Esophagus muscularis mucosa (tissue), 4 donors: Measurements from ENCODE around the gene ZC3H12A. TPM values are rescaled to one million over a fixed set of nuclear protein-coding genes. Genes with fewer than 3 reads are reported as not detected.

Source experiments
- DNase-seq: peaks from one replicate; pipeline ENCODE4 v3.0.0-alpha.2; 2017; ENCODE audit errors: extremely low spot score
- H3K27ac ChIP-seq, 4 donors: fragments of 200-600 bp; sonication (generic); replicated peaks in 1 of 4; 1 replicate in 3 of 4; 2 replicates in 1 of 4; pipeline ENCODE4 v1.5.1; 2016 to 2019; ENCODE audit warnings: mild to moderate bottlenecking in 1 of 4
- H3K27me3 ChIP-seq, 4 donors: fragments of 200-600 bp; sonication (generic); one replicate each; pipeline versions ENCODE4 v1.5.1 to v1.6.0; 2016 to 2019
- H3K36me3 ChIP-seq, 4 donors: fragments of 200-600 bp; sonication (generic); one replicate each; pipeline ENCODE4 v1.5.1; 2016 to 2019
- H3K4me1 ChIP-seq, 4 donors: fragments of 200-600 bp; sonication (generic); one replicate each; pipeline ENCODE4 v1.5.1; 2016 to 2019
- H3K4me3 ChIP-seq, 4 donors: fragments of 200-600 bp; sonication (generic); 1 replicate in 2 of 4; 2 replicates in 2 of 4; pipeline ENCODE4 v1.5.1; 2016 to 2019; ENCODE audit warnings: mild to moderate bottlenecking in 4 of 4, moderate library complexity in 1 of 4
- H3K9me3 ChIP-seq, 4 donors: fragments of 200-600 bp; sonication (generic); 1 replicate in 3 of 4; 2 replicates in 1 of 4; pipeline ENCODE4 v1.5.1; 2016 to 2019
- CTCF ChIP-seq, 3 experiments: fragments of 200-600 bp in 2 of 3; fragments of 450-650 bp in 1 of 3; sonication (generic) in 2 of 3; IDR thresholded peaks; one replicate each; pipeline ENCODE4 v1.5.1; 2017 to 2019; ENCODE audit warnings: antibody characterized with exemption in 3 of 3, mild to moderate bottlenecking in 2 of 3, moderate library complexity in 1 of 3
- EP300 ChIP-seq: sonication (generic); formaldehyde crosslinking; IDR thresholded peaks from one replicate; pipeline ENCODE4 v1.6.1; 2017; ENCODE audit warnings: antibody characterized with exemption
- POLR2A ChIP-seq: fragments of 450-650 bp; IDR thresholded peaks from one replicate; pipeline ENCODE4 v1.6.1; 2017; ENCODE audit warnings: antibody characterized with exemption, moderate library complexity, mild to moderate bottlenecking, low read depth
- POLR2AphosphoS5 ChIP-seq, 2 donors: sonication (generic); formaldehyde crosslinking; IDR thresholded peaks; one replicate each; pipeline ENCODE4 v1.6.1; 2017; ENCODE audit warnings: antibody characterized with exemption in 2 of 2
- whole genome bisulfite sequencing: methylation state at CpG from one replicate; pipeline ENCODE4 v1.1.5; 2018; 5-methylcytosine and 5-hydroxymethylcytosine counted together
- intact Hi-C: fragments of 100-400 bp; cut with DNase I; formaldehyde crosslinking; loops from one replicate; pipeline ENCODE4 v1.15.1; 2023
- total RNA-seq, 4 donors: library from RNA; depleted of rRNA; stranded (reverse); fragments of >200 nt; gene quantifications; one replicate each; pipeline versions ENCODE4 v1.1.0 to v1.2.1, GENCODE V29; 2016

The ZC3H12A gene
- total RNA-seq, 4 donors from 2014 or later, result 9.6 to 23.5 (median 11.7) TPM

- WGBS, result 19% methylated on average over 12 of the region's 22 CpGs
- Histone ChIP-seq H3K27me3 (no peaks in the 10 kb centered on the region), H3K9me3 (no peaks in the 10 kb centered on the region), H3K4me1 (peaks cover 54 to 78% (median 68%) of the 10 kb centered on the region in 4 donors), H3K27ac (peak overlapping the region; percentile 97 to 99 (median 98)), H3K4me3 (peak overlapping the region; percentile 36 to 91 (median 50)), H3K36me3 (peaks cover 39 to 68% (median 61%) of the 10 kb centered on the region in 4 donors)
- peak; percentile 96 for DNase-seq
- peak; percentile 69 for TF ChIP-seq POLR2A
- TF ChIP-seq CTCF (IDR thresholded peaks at IDR 0.05), result no peak
- TF ChIP-seq POLR2AphosphoS5 (IDR thresholded peaks at IDR 0.05), result peak; percentile 83 to 94
- intact Hi-C loops, result no loop called here
These were observed 5.1 kb downstream of the ZC3H12A start for GRCh38 chr1:37479255-37480124.

- intact Hi-C loops, result no loop called here
- H3K27ac ChIP-seq, result peak overlapping the region; percentile 97 to 99 (median 98)
- peak overlapping the region; percentile 36 to 91 (median 50) for H3K4me3 ChIP-seq
- peaks cover 52 to 81% (median 72%) of the 10 kb centered on the region in 4 donors for H3K4me1 ChIP-seq
- peaks cover 39 to 74% (median 64%) of the 10 kb centered on the region in 4 donors for H3K36me3 ChIP-seq
- no peaks in the 10 kb centered on the region for H3K27me3 ChIP-seq
- DNase-seq, result no peak
- TF ChIP-seq POLR2AphosphoS5 (IDR thresholded peaks at IDR 0.05), result no peak
- TF ChIP-seq EP300, result no peak
- no peak for TF ChIP-seq CTCF (IDR thresholded peaks at IDR 0.05)
- no peak for TF ChIP-seq POLR2A
- 95% methylated on average over 5 of the region's 5 CpGs for WGBS
- no peaks in the 10 kb centered on the region for H3K9me3 ChIP-seq
These were observed 5.7 kb downstream of the ZC3H12A start for GRCh38 chr1:37480125-37480466.

- no peak for TF ChIP-seq EP300
- Histone ChIP-seq H3K36me3 (peaks cover 39 to 76% (median 66%) of the 10 kb centered on the region in 4 donors), H3K27ac (peak overlapping the region; percentile 97 to 99 (median 98)), H3K9me3 (no peaks in the 10 kb centered on the region), H3K4me1 (peaks cover 51 to 81% (median 72%) of the 10 kb centered on the region in 4 donors), H3K27me3 (no peaks in the 10 kb centered on the region), H3K4me3 (no peak overlapping the region)
- whole genome bisulfite sequencing, result 75% methylated on average over 7 of the region's 10 CpGs
- no peak for DNase-seq
- intact Hi-C loops, result no loop called here
These were observed 6.4 kb downstream of the ZC3H12A start for GRCh38 chr1:37480581-37481288.

GRCh38 chr1:37481289-37482003 lies 7.1 kb downstream of the ZC3H12A start:
- TF ChIP-seq POLR2AphosphoS5 (IDR thresholded peaks at IDR 0.05), result peak in 1 of 2 donors; percentile 1
- no peak for TF ChIP-seq POLR2A
- H3K27ac ChIP-seq, result peak overlapping the region in 3 of 4 donors; percentile 97 to 99 (median 98)
- H3K27me3 ChIP-seq, result no peaks in the 10 kb centered on the region
- intact Hi-C loops, result no loop called here
- H3K4me3 ChIP-seq, result no peak overlapping the region
- peaks cover 51 to 81% (median 72%) of the 10 kb centered on the region in 4 donors for H3K4me1 ChIP-seq
- WGBS, result 89% methylated on average over 22 of the region's 26 CpGs
- peaks cover 39 to 74% (median 66%) of the 10 kb centered on the region in 4 donors for H3K36me3 ChIP-seq
- DNase-seq, result no peak
- no peaks in the 10 kb centered on the region for H3K9me3 ChIP-seq

GRCh38 chr1:37482004-37482785 lies 7.8 kb downstream of the ZC3H12A start:
- no peaks in the 10 kb centered on the region for H3K9me3 ChIP-seq
- no peak overlapping the region for H3K4me3 ChIP-seq
- intact Hi-C loops, result no loop called here
- H3K36me3 ChIP-seq, result peaks cover 39 to 74% (median 66%) of the 10 kb centered on the region in 4 donors
- no peaks in the 10 kb centered on the region for H3K27me3 ChIP-seq
- no peak for DNase-seq
- peaks cover 51 to 81% (median 72%) of the 10 kb centered on the region in 4 donors for H3K4me1 ChIP-seq
- H3K27ac ChIP-seq, result peak overlapping the region in 3 of 4 donors; percentile 97 to 99 (median 98)
- 87% methylated on average over 18 of the region's 18 CpGs for WGBS
- no peak for TF ChIP-seq CTCF (IDR thresholded peaks at IDR 0.05)
- TF ChIP-seq POLR2A, result no peak
